Erythroblast (primary cell): Measurements from ENCODE around the gene FOXC1.

Experiments used
- GATA1 ChIP-seq: IDR thresholded peaks from 2 replicates; pipeline ENCODE4 v1.6.1; 2011; ENCODE audit warnings: low read depth, mild to moderate bottlenecking, control low read depth, low read length, moderate library complexity
- POLR2A ChIP-seq: IDR thresholded peaks from 2 replicates; pipeline ENCODE4 v1.6.1; 2011; ENCODE audit warnings: mild to moderate bottlenecking, low read length

GRCh38 chr6:1593286-1593957 is 16.3 kb upstream of the FOXC1 start:
- TF ChIP-seq POLR2A (no peak), GATA1 (no peak)
